Transverse colon (tissue), 4 donors: ENCODE results near the gene BCL11B.

Experiments used
- CTCF ChIP-seq, 5 experiments: fragments of 200-600 bp in 3 of 5; fragments of 450-650 bp in 2 of 5; sonication (generic) in 3 of 5; IDR thresholded peaks; 1 replicate in 2 of 5; 2 replicates in 3 of 5; pipeline ENCODE4 v1.5.1; 2016 to 2017; ENCODE audit warnings: antibody characterized with exemption in 5 of 5, inconsistent platforms in 3 of 5, mild to moderate bottlenecking in 2 of 5, moderate library complexity in 1 of 5
- EP300 ChIP-seq: sonication (generic); formaldehyde crosslinking; IDR thresholded peaks from one replicate; pipeline ENCODE4 v1.6.1; 2017; ENCODE audit warnings: antibody characterized with exemption, low read depth
- POLR2A ChIP-seq: fragments of 450-650 bp; IDR thresholded peaks from one replicate; pipeline ENCODE4 v1.6.1; 2016; ENCODE audit warnings: antibody characterized with exemption, mild to moderate bottlenecking, moderate library complexity
- POLR2AphosphoS5 ChIP-seq, 3 donors: sonication (generic); formaldehyde crosslinking; IDR thresholded peaks; one replicate each; pipeline ENCODE4 v1.6.1; 2016; ENCODE audit warnings: antibody characterized with exemption in 3 of 3

DNA sequence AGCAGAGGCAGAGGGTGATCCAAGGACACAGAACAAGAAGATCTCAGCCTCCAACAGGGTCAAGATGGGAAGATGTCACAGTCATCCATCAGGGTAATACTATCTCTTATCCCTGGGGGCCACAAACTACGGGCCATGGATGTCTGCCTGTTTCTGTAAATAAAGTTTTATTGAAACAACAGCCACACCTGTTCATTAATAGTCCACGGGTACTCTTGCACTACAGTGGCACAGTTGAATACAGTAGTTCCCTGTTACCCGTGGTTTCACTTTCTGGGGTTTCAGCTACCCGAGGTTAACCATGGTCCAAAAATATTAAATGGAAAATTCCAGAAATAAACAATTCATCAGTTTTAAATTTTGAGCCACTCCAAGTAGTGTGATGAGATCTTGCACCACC is 65.9 kb downstream of the BCL11B start:
- no peak for TF ChIP-seq CTCF (IDR thresholded peaks at IDR 0.05)
- no peak for TF ChIP-seq EP300
- TF ChIP-seq POLR2A = no peak
- no peak for TF ChIP-seq POLR2AphosphoS5 (IDR thresholded peaks at IDR 0.05)
